ENCODE data around the gene CNTNAP2.

The CNTNAP2 gene

GRCh38 chr7:146387140-146387539, 270.5 kb downstream of the CNTNAP2 start:
- TF ChIP-seq, protein P1, sequence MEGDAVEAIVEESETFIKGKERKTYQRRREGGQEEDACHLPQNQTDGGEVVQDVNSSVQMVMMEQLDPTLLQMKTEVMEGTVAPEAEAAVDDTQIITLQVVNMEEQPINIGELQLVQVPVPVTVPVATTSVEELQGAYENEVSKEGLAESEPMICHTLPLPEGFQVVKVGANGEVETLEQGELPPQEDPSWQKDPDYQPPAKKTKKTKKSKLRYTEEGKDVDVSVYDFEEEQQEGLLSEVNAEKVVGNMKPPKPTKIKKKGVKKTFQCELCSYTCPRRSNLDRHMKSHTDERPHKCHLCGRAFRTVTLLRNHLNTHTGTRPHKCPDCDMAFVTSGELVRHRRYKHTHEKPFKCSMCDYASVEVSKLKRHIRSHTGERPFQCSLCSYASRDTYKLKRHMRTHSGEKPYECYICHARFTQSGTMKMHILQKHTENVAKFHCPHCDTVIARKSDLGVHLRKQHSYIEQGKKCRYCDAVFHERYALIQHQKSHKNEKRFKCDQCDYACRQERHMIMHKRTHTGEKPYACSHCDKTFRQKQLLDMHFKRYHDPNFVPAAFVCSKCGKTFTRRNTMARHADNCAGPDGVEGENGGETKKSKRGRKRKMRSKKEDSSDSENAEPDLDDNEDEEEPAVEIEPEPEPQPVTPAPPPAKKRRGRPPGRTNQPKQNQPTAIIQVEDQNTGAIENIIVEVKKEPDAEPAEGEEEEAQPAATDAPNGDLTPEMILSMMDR (conservative IDR thresholded peaks at IDR 0.05), result no peak
- TF ChIP-seq ZFX (IDR thresholded peaks at IDR 0.05), result no peak
- no peak overlapping the region for H3K27ac ChIP-seq

DNA sequence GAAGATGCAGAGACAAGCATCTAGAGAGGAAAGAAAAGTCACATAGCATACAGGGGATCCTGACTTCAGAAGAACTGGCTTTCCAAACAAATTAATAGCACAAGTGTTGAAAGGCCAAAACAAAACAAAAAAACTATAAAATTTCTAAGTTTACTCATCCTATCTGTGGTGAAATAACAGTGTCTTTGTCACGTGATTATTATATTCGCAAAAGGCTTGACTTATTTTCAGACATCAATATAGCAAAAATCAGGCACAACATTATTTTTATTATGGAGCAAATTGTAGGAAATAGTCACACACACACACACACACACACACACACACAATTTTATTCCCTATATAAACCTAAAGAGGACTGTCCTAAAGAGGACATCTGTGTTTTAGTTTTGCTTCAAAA, 272.3 kb downstream of the CNTNAP2 start:
- H3K27ac ChIP-seq, result no peak overlapping the region
- TF ChIP-seq, protein P1 (conservative IDR thresholded peaks at IDR 0.05), result no peak
- no peak for TF ChIP-seq ZFX (IDR thresholded peaks at IDR 0.05)

GRCh38 chr7:146393346-146393745, 276.7 kb downstream of the CNTNAP2 start:
- TF ChIP-seq, protein P1 (conservative IDR thresholded peaks at IDR 0.05), result no peak
- TF ChIP-seq ZFX (IDR thresholded peaks at IDR 0.05), result no peak
- H3K27ac ChIP-seq, result no peak overlapping the region

DNA sequence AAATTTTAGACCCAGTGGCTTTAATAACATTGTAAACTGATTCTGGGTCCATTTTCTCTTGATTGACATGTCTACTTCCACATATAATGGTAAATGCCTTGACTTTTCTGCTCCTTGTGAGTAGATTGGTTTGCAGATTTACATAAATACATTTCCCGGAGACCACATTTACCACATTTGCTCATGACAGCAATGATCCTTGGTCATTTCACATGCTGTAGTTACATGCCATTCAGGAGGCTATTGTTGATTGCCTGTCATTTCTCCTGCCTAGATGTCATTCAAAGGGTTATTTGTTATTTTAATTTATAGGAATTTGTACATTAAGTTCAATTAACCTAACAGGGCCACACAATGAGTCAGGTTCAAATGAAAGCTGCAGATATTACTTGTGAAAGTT, 280.5 kb downstream of the CNTNAP2 start:
- H3K27ac ChIP-seq, result no peak overlapping the region
- TF ChIP-seq ZFX (IDR thresholded peaks at IDR 0.05), result no peak
- TF ChIP-seq, protein P1 (conservative IDR thresholded peaks at IDR 0.05), result no peak

DNA sequence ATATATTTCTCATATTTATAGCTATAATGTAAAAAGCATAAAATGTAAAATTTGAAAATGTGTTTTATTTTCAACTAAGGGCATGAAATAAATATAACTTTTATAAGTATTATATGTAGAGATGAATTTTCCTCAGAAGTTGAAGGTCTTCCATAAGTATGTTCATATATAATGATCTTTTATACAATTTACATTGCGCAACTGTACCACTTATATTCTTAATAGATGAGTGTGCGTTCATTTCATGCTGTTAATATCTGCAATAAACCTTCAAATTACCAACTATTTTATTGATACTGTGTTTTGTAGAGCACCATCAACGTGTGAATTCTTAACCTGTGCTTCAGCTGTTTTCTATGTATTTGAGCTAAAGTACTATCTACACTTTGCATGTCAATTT, 285.3 kb downstream of the CNTNAP2 start:
- no peak overlapping the region for H3K27ac ChIP-seq
- no peak for TF ChIP-seq ZFX (IDR thresholded peaks at IDR 0.05)
- TF ChIP-seq, protein P1 (conservative IDR thresholded peaks at IDR 0.05), result no peak

DNA sequence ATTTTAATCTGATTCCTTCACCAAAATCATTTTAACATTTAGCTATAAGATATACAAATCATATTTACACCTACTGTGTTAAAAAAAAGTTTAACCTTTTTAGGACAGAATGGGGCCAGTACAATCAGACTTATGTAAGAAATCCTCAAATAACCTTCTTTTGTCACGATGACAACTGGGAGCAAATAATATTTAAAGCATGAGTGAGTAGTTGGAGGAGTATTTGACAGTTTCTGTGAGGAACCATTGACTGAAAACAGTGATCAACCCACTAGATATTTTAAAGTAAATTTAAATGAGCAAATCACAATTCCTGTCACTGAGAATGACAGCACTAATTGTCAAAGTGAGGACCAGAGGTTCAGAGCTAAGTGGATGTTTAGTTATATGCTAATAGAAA, 289.1 kb downstream of the CNTNAP2 start:
- H3K27ac ChIP-seq, result no peak overlapping the region
- TF ChIP-seq, protein P1 (conservative IDR thresholded peaks at IDR 0.05), result no peak

DNA sequence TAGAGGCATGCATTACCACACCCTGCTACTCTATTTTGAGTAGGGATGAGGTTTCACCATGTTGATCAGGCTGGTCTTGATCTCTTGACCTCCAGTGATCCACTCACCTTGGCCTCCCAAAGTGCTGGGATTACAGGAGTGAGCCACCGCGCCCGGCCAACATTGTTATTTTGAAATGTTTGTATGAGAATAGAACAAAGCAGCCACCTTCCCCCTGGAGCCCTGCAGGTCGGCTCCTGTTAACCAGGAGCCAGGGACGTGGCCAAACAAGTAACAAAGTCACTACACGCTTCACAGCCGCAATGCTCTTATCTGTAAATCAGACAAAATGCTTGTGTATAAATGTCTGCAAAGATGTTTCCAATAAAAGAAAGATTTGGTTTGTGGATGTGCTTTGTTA, 295.4 kb downstream of the CNTNAP2 start:
- TF ChIP-seq, protein P1 (conservative IDR thresholded peaks at IDR 0.05), result no peak
- no peak for TF ChIP-seq ZFX (IDR thresholded peaks at IDR 0.05)
- H3K27ac ChIP-seq, result no peak overlapping the region

All from C4-2B (cell line).